Keratinocyte (primary cell): Measurements from ENCODE around the gene TIMM23. TPM values are rescaled to one million over a fixed set of nuclear protein-coding genes. Genes with fewer than 3 reads are reported as not detected.

Source experiments
- DNase-seq: peaks from one replicate; pipeline ENCODE4 v3.0.0-alpha.2; 2011; ENCODE audit warnings: low read depth, missing footprints, low spot score
- FAIRE-seq: peaks from 2 replicates; lab custom pipeline; 2011; peaks lifted over from hg19 to GRCh38; lab: Jason Lieb, UNC
- H2AFZ ChIP-seq: 2 replicates; pipeline ENCODE4 v1.6.0; 2012; ENCODE audit warnings: low read length, control low read depth, inconsistent platforms; ENCODE audit not compliant: control insufficient read depth
- H3K27ac ChIP-seq: 2 replicates; pipeline ENCODE4 v1.5.1; 2011; ENCODE audit warnings: low read length; ENCODE audit not compliant: control insufficient read depth, insufficient read depth
- H3K27me3 ChIP-seq: 3 replicates; pipeline ENCODE4 v1.6.0; 2011; ENCODE audit warnings: low read length; ENCODE audit not compliant: control insufficient read depth, insufficient read depth; ENCODE audit errors: extremely low read depth
- H3K36me3 ChIP-seq, 2 experiments: 2 replicates in 1 of 2; 3 replicates in 1 of 2; pipeline ENCODE4 v1.5.1; 2011; ENCODE audit warnings: low read length in 2 of 2, mild to moderate bottlenecking in 1 of 2; ENCODE audit not compliant: control insufficient read depth in 2 of 2, insufficient read depth in 2 of 2; ENCODE audit errors: extremely low read depth in 1 of 2
- H3K4me1 ChIP-seq: 3 replicates; pipeline ENCODE4 v1.5.1; 2011; ENCODE audit warnings: low read length; ENCODE audit not compliant: control insufficient read depth, insufficient read depth; ENCODE audit errors: extremely low read depth
- H3K4me2 ChIP-seq: 3 replicates; pipeline ENCODE4 v1.6.0; 2011; ENCODE audit warnings: low read depth, low read length; ENCODE audit not compliant: control insufficient read depth, insufficient read depth; ENCODE audit errors: extremely low read depth
- H3K4me3 ChIP-seq, 3 experiments: fragments of 200-600 bp in 1 of 3; sonication (generic) in 1 of 3; 2 replicates in 2 of 3; 3 replicates in 1 of 3; pipeline ENCODE4 v1.5.1; 2011 to 2016; ENCODE audit warnings: low read length in 3 of 3, mild to moderate bottlenecking in 3 of 3, control low read depth in 2 of 3, inconsistent platforms in 1 of 3, low read depth in 1 of 3, mixed read lengths in 1 of 3, mixed run types in 1 of 3, moderate library complexity in 1 of 3; ENCODE audit not compliant: control insufficient read depth in 2 of 3, insufficient read depth in 2 of 3; ENCODE audit errors: extremely low read depth in 1 of 3
- H3K79me2 ChIP-seq: 2 replicates; pipeline ENCODE4 v1.6.0; 2012; ENCODE audit warnings: low read length; ENCODE audit not compliant: control insufficient read depth, insufficient read depth
- H3K9ac ChIP-seq: 3 replicates; pipeline ENCODE4 v1.6.0; 2011; ENCODE audit warnings: low read length; ENCODE audit not compliant: control insufficient read depth, insufficient read depth; ENCODE audit errors: extremely low read depth
- H3K9me1 ChIP-seq: 3 replicates; pipeline ENCODE4 v1.6.0; 2011; ENCODE audit warnings: low read length; ENCODE audit not compliant: control insufficient read depth, insufficient read depth; ENCODE audit errors: extremely low read depth
- H3K9me3 ChIP-seq: 2 replicates; pipeline ENCODE4 v1.5.1; 2012; ENCODE audit warnings: low read depth, low read length; ENCODE audit not compliant: control insufficient read depth
- H4K20me1 ChIP-seq: 3 replicates; pipeline ENCODE4 v1.6.0; 2011; ENCODE audit warnings: low read length; ENCODE audit not compliant: control insufficient read depth, insufficient read depth; ENCODE audit errors: extremely low read depth
- EZH2 ChIP-seq: IDR thresholded peaks from one replicate; pipeline ENCODE4 v1.6.1; 2012; ENCODE audit warnings: inconsistent platforms, mild to moderate bottlenecking, low read length, moderate library complexity
- dilution Hi-C: fragments of 300-500 bp; cut with MboI; formaldehyde crosslinking; loops from one replicate; pipeline ENCODE4 v1.7.0; 2020; ENCODE audit warnings: low sequenced_read_pairs; ENCODE audit not compliant: extremely low pct_ligation_motif_present
- polyA plus RNA-seq, 5 experiments: library from polyadenylated mRNA; depleted of rRNA in 3 of 5; stranded (reverse) in 3 of 5; stranded (forward) in 1 of 5; unstranded in 1 of 5; fragments of >200 nt; gene quantifications; 1 replicate in 1 of 5; 2 replicates in 3 of 5; 3 replicates in 1 of 5; pipeline versions ENCODE4 v1.2.1 to v1.2.3, GENCODE V29; 2011 to 2012; ENCODE audit warnings: missing spikeins in 2 of 5, low read depth in 1 of 5, low replicate concordance in 1 of 5
- TF ChIP-seq, protein P1 (sequence below), 3 experiments: IDR thresholded peaks in 1 of 3; conservative IDR thresholded peaks in 1 of 3; optimal IDR thresholded peaks in 1 of 3; 2 replicates in 2 of 3; 3 replicates in 1 of 3; pipeline versions ENCODE3 to v1.5.1; 2011; ENCODE audit warnings: low read length in 3 of 3, mild to moderate bottlenecking in 3 of 3, moderate library complexity in 2 of 3, control low read depth in 1 of 3, inconsistent platforms in 1 of 3; ENCODE audit not compliant: insufficient read depth in 2 of 3; ENCODE audit errors: extremely low read depth in 1 of 3

Gene TIMM23
- polyA plus RNA-seq, 1 donor (not counting 4 experiments of a cell fraction or from before 2014, with no cell fraction given) = 172 TPM

DNA sequence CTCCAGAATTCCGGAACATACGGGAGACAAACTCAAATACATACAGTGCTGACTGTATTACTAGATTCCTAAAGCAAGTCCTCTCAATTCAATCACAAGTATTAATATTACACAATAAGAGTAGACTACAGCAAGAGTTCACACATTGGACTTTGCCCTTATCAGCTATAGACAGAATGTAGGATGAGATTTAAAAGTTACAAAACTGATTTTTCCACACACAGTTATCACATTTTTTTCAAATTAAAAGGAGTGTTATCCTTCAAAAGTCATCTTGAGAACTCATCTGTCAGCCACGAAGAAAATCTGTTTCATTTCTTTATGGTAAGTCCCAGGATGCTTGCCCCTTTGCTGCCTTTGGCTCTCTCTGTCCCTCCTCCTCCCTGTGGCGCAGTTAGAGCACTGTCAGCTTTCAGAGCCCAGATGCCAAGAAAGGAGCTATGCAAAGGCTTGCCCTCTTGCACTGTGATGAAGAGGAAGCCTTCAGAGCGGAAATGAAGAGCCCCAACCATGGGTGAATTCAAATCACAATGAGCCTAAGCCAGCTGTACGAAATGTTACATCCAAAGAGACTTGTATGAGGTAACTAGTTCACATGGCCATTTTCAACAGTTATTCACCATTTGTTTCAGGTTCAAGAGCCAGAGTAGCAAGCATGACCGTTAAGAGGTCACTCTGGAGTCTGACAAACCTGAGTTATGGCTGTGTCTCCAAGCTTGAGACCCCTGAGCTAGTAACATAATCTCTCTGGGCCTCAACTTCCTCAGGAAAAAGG lies 47.5 kb downstream of the TIMM23 start:
- FAIRE-seq = no peak
- peak overlapping the region; percentile 51 for H3K4me2 ChIP-seq
- H3K27ac ChIP-seq = peak overlapping the region; percentile 40
- DNase-seq = no peak
- H3K4me1 ChIP-seq = peaks cover 31% of the 10 kb centered on the region
- no peak overlapping the region for H3K4me3 ChIP-seq
- TF ChIP-seq EZH2 = no peak
- TF ChIP-seq, protein P1, sequence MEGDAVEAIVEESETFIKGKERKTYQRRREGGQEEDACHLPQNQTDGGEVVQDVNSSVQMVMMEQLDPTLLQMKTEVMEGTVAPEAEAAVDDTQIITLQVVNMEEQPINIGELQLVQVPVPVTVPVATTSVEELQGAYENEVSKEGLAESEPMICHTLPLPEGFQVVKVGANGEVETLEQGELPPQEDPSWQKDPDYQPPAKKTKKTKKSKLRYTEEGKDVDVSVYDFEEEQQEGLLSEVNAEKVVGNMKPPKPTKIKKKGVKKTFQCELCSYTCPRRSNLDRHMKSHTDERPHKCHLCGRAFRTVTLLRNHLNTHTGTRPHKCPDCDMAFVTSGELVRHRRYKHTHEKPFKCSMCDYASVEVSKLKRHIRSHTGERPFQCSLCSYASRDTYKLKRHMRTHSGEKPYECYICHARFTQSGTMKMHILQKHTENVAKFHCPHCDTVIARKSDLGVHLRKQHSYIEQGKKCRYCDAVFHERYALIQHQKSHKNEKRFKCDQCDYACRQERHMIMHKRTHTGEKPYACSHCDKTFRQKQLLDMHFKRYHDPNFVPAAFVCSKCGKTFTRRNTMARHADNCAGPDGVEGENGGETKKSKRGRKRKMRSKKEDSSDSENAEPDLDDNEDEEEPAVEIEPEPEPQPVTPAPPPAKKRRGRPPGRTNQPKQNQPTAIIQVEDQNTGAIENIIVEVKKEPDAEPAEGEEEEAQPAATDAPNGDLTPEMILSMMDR (optimal IDR thresholded peaks at IDR 0.05 in 1 of 3, IDR thresholded peaks at IDR 0.05 in 1 of 3, conservative IDR thresholded peaks at IDR 0.05 in 1 of 3; ENCODE audit: extremely low read depth in 1 of 3, insufficient read depth in 2 of 3, low read length in 3 of 3) = no peak
- no peaks in the 10 kb centered on the region for H3K9me3 ChIP-seq
- peaks cover 9 to 12% of the 10 kb centered on the region in 2 experiments for H3K36me3 ChIP-seq
- no peak overlapping the region for H2AFZ ChIP-seq
- no peaks in the 10 kb centered on the region for H3K27me3 ChIP-seq
- no peak overlapping the region for H3K9ac ChIP-seq
- peaks cover 39% of the 10 kb centered on the region for H4K20me1 ChIP-seq
- H3K79me2 ChIP-seq = peaks cover 98% of the 10 kb centered on the region
- dilution Hi-C loops = no loop called here
- peaks cover 6% of the 10 kb centered on the region for H3K9me1 ChIP-seq

DNA sequence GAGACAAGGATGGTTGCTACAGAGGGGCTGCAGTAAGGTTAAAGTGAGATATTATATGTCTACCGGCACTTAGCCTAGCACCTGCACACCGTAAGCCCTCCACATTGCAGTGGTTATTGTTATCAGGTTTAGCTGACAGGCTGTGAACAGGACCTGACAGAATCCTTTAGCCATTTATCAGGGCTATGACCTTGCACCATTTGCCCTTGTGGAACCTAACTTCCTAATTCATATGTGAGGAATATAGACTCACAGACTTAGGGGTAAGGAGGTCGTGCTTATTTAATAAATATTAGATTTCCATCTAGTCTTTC lies 48.0 kb downstream of the TIMM23 start:
- peaks cover 40% of the 10 kb centered on the region for H4K20me1 ChIP-seq

More for the DNA sequence above, 48.0 kb downstream of the TIMM23 start:
- H3K4me2 ChIP-seq = peak overlapping the region; percentile 51
- no peak overlapping the region for H2AFZ ChIP-seq
- no peak overlapping the region for H3K9ac ChIP-seq
- H3K4me3 ChIP-seq = no peak overlapping the region
- H3K9me1 ChIP-seq = peaks cover 6% of the 10 kb centered on the region
- DNase-seq = no peak
- dilution Hi-C loops = no loop called here
- TF ChIP-seq, protein P1 (optimal IDR thresholded peaks at IDR 0.05 in 1 of 3, IDR thresholded peaks at IDR 0.05 in 1 of 3, conservative IDR thresholded peaks at IDR 0.05 in 1 of 3; ENCODE audit: extremely low read depth in 1 of 3, insufficient read depth in 2 of 3, low read length in 3 of 3) = no peak
- no peak for TF ChIP-seq EZH2
- H3K4me1 ChIP-seq = peaks cover 31% of the 10 kb centered on the region
- H3K9me3 ChIP-seq = no peaks in the 10 kb centered on the region
- H3K27ac ChIP-seq = peak overlapping the region; percentile 40
- FAIRE-seq = no peak
- H3K27me3 ChIP-seq = no peaks in the 10 kb centered on the region
- peaks cover 8% of the 10 kb centered on the region in 2 experiments for H3K36me3 ChIP-seq
- peaks cover 99% of the 10 kb centered on the region for H3K79me2 ChIP-seq
